GM12878 (cell line): ENCODE data around the gene CCDC120.

Experiments
- CREB1 ChIP-seq: IDR thresholded peaks from 2 replicates; pipeline ENCODE4 v1.6.1; 2012; ENCODE audit warnings: low read depth, mild to moderate bottlenecking, inconsistent platforms
- HDAC2 ChIP-seq: fragments of 200-600 bp; sonication (generic); IDR thresholded peaks from 2 replicates; pipeline ENCODE4 v1.6.1; 2017
- POLR2AphosphoS5 ChIP-seq: IDR thresholded peaks from 2 replicates; pipeline ENCODE4 v1.6.1; 2011; ENCODE audit warnings: mild to moderate bottlenecking, low read length, inconsistent platforms
- YY1 ChIP-seq: IDR thresholded peaks from 2 replicates; pipeline ENCODE4 v1.6.1; 2011; ENCODE audit warnings: low read depth, mild to moderate bottlenecking, low read length
- TF ChIP-seq, protein P1 (sequence below): fragments of 450-650 bp; IDR thresholded peaks from 2 replicates; pipeline ENCODE4 v1.6.1; 2016; ENCODE audit warnings: mild to moderate bottlenecking
- TF ChIP-seq, protein P2 (sequence below): fragments of 450-650 bp; IDR thresholded peaks from 2 replicates; pipeline ENCODE4 v1.6.1; 2016; ENCODE audit warnings: mild to moderate bottlenecking, moderate library complexity, borderline replicate concordance
- TF ChIP-seq, protein P3 (sequence below), 3 experiments: IDR thresholded peaks in 2 of 3; conservative IDR thresholded peaks in 1 of 3; 2 replicates each; pipeline ENCODE4 v1.5.1; 2011; ENCODE audit warnings: low read depth in 3 of 3, low read length in 3 of 3, mild to moderate bottlenecking in 3 of 3, control low read depth in 2 of 3, moderate library complexity in 2 of 3, inconsistent platforms in 1 of 3, mixed read lengths in 1 of 3; ENCODE audit not compliant: control insufficient read depth in 2 of 3, insufficient read depth in 1 of 3; ENCODE audit errors: extremely low read depth in 1 of 3

GRCh38 chrX:49101629-49101984 is 42.8 kb downstream of the CCDC120 start:
- no peak for TF ChIP-seq POLR2AphosphoS5
- TF ChIP-seq, protein P1, sequence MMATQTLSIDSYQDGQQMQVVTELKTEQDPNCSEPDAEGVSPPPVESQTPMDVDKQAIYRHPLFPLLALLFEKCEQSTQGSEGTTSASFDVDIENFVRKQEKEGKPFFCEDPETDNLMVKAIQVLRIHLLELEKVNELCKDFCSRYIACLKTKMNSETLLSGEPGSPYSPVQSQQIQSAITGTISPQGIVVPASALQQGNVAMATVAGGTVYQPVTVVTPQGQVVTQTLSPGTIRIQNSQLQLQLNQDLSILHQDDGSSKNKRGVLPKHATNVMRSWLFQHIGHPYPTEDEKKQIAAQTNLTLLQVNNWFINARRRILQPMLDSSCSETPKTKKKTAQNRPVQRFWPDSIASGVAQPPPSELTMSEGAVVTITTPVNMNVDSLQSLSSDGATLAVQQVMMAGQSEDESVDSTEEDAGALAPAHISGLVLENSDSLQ: no peak
- TF ChIP-seq HDAC2: no peak
- TF ChIP-seq, protein P2, sequence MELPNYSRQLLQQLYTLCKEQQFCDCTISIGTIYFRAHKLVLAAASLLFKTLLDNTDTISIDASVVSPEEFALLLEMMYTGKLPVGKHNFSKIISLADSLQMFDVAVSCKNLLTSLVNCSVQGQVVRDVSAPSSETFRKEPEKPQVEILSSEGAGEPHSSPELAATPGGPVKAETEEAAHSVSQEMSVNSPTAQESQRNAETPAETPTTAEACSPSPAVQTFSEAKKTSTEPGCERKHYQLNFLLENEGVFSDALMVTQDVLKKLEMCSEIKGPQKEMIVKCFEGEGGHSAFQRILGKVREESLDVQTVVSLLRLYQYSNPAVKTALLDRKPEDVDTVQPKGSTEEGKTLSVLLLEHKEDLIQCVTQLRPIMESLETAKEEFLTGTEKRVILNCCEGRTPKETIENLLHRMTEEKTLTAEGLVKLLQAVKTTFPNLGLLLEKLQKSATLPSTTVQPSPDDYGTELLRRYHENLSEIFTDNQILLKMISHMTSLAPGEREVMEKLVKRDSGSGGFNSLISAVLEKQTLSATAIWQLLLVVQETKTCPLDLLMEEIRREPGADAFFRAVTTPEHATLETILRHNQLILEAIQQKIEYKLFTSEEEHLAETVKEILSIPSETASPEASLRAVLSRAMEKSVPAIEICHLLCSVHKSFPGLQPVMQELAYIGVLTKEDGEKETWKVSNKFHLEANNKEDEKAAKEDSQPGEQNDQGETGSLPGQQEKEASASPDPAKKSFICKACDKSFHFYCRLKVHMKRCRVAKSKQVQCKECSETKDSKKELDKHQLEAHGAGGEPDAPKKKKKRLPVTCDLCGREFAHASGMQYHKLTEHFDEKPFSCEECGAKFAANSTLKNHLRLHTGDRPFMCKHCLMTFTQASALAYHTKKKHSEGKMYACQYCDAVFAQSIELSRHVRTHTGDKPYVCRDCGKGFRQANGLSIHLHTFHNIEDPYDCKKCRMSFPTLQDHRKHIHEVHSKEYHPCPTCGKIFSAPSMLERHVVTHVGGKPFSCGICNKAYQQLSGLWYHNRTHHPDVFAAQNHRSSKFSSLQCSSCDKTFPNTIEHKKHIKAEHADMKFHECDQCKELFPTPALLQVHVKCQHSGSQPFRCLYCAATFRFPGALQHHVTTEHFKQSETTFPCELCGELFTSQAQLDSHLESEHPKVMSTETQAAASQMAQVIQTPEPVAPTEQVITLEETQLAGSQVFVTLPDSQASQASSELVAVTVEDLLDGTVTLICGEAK: no peak
- TF ChIP-seq, protein P3, sequence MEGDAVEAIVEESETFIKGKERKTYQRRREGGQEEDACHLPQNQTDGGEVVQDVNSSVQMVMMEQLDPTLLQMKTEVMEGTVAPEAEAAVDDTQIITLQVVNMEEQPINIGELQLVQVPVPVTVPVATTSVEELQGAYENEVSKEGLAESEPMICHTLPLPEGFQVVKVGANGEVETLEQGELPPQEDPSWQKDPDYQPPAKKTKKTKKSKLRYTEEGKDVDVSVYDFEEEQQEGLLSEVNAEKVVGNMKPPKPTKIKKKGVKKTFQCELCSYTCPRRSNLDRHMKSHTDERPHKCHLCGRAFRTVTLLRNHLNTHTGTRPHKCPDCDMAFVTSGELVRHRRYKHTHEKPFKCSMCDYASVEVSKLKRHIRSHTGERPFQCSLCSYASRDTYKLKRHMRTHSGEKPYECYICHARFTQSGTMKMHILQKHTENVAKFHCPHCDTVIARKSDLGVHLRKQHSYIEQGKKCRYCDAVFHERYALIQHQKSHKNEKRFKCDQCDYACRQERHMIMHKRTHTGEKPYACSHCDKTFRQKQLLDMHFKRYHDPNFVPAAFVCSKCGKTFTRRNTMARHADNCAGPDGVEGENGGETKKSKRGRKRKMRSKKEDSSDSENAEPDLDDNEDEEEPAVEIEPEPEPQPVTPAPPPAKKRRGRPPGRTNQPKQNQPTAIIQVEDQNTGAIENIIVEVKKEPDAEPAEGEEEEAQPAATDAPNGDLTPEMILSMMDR (IDR thresholded peaks at IDR 0.05 in 2 of 3, conservative IDR thresholded peaks at IDR 0.05 in 1 of 3; ENCODE audit: control insufficient read depth in 2 of 3, extremely low read depth in 1 of 3, insufficient read depth in 1 of 3, low read depth in 3 of 3, low read length in 3 of 3): no peak
- TF ChIP-seq YY1: no peak
- no peak for TF ChIP-seq CREB1
